ENCODE measurements around the gene SLC26A6.

Gene SLC26A6

DNA sequence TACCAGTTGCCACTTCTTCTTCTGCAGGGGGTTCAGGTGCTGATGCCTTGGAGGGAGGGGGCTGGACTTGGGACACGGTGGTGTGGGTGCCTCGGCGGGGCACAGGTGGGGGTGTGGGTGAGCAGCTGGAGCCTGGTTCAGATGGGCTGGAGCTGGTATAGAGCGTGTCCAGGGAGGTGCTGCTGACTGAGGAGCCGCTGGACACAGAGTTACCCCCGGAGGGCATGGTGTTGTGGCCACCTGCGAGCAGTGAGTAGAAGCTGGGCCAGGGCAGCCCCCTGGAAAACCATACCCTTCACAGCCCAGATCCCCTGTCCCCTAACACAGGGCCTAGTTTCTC, 46.2 kb upstream of the SLC26A6 start:
- TF ChIP-seq FOXA1 (IDR thresholded peaks at IDR 0.05) (no peak), NFRKB (IDR thresholded peaks at IDR 0.05) (no peak), ZNF384 (IDR thresholded peaks at IDR 0.05) (no peak), CTBP1 (IDR thresholded peaks at IDR 0.05; ENCODE audit: borderline replicate concordance) (no peak), BHLHE40 (IDR thresholded peaks at IDR 0.05; ENCODE audit: borderline replicate concordance) (no peak), FOXM1 (IDR thresholded peaks at IDR 0.05; ENCODE audit: borderline replicate concordance) (no peak), PKNOX1 (IDR thresholded peaks at IDR 0.05) (no peak), SUZ12 (IDR thresholded peaks at IDR 0.05) (no peak), HDGF (IDR thresholded peaks at IDR 0.05; ENCODE audit: borderline replicate concordance) (no peak)
- CTCF ChIA-PET: no interaction called here
- POLR2A ChIA-PET: no interaction called here
- DNase-seq (ENCODE audit: extremely low spot score): no peak

DNA sequence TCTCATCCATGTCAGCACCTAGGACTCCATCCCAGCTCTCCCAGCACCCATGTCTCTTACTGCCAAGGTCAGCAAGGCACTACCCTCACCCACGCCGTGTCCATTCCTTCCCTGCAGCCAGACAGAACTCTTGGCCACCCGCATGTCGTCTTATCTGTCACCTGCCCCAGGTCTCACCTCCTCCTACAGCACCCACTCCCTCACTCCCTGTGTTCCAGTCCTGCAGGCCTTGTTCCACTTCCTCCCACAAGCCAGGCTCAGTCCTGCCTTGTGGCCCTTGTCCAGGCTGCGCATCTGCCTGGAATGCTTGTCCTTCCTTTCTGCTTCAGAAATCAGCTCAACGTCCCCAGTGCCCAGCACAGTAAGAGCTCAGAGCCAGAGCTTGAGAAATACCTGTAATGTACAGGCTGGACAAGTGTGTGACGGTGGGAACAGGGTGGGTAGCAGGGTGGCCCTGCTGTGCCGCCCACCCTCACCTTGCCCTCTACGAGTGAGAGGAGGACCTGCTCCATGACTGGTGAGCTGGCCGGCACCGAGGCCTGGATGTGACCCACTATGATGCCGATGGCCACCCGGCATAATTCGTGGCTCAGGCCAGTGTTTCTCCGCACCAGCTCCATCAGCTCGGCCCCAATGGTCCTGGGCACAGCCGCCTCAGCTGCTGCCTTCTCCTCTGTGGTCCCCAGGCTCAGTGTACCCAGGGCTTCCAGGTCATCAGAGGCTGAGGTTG, 45.7 kb upstream of the SLC26A6 start:
- TF ChIP-seq HDGF (IDR thresholded peaks at IDR 0.05; ENCODE audit: borderline replicate concordance): no peak
- TF ChIP-seq BHLHE40 (IDR thresholded peaks at IDR 0.05; ENCODE audit: borderline replicate concordance): no peak
- TF ChIP-seq LEF1 (IDR thresholded peaks at IDR 0.05; ENCODE audit: borderline replicate concordance): no peak
- no peak for TF ChIP-seq PKNOX1 (IDR thresholded peaks at IDR 0.05)
- TF ChIP-seq CTBP1 (IDR thresholded peaks at IDR 0.05; ENCODE audit: borderline replicate concordance): no peak
- no peak for TF ChIP-seq L3MBTL2 (conservative IDR thresholded peaks at IDR 0.05)
- TF ChIP-seq NFRKB (IDR thresholded peaks at IDR 0.05): no peak
- TF ChIP-seq FOXK2 (IDR thresholded peaks at IDR 0.05): no peak
- no peak for TF ChIP-seq FOXA1 (IDR thresholded peaks at IDR 0.05)
- TF ChIP-seq ELF4 (IDR thresholded peaks at IDR 0.05): no peak
- TF ChIP-seq ARNT (IDR thresholded peaks at IDR 0.05): no peak
- no peak for TF ChIP-seq SUZ12 (IDR thresholded peaks at IDR 0.05)
- TF ChIP-seq FOXM1 (IDR thresholded peaks at IDR 0.05; ENCODE audit: borderline replicate concordance): no peak
- POLR2A ChIA-PET: no interaction called here
- CTCF ChIA-PET: no interaction called here
- DNase-seq (ENCODE audit: extremely low spot score): no peak

- CTCF ChIA-PET: no interaction called here
- no peak for DNase-seq (ENCODE audit: extremely low spot score)
- POLR2A ChIA-PET: no interaction called here
- TF ChIP-seq BHLHE40 (IDR thresholded peaks at IDR 0.05; ENCODE audit: borderline replicate concordance) (no peak), ARNT (IDR thresholded peaks at IDR 0.05) (no peak), ELF4 (IDR thresholded peaks at IDR 0.05) (no peak), SUZ12 (IDR thresholded peaks at IDR 0.05) (no peak), TARDBP (IDR thresholded peaks at IDR 0.05) (no peak), PKNOX1 (IDR thresholded peaks at IDR 0.05) (no peak)
These were observed 44.4 kb upstream of the SLC26A6 start for GRCh38 chr3:48679411-48680391.

DNA sequence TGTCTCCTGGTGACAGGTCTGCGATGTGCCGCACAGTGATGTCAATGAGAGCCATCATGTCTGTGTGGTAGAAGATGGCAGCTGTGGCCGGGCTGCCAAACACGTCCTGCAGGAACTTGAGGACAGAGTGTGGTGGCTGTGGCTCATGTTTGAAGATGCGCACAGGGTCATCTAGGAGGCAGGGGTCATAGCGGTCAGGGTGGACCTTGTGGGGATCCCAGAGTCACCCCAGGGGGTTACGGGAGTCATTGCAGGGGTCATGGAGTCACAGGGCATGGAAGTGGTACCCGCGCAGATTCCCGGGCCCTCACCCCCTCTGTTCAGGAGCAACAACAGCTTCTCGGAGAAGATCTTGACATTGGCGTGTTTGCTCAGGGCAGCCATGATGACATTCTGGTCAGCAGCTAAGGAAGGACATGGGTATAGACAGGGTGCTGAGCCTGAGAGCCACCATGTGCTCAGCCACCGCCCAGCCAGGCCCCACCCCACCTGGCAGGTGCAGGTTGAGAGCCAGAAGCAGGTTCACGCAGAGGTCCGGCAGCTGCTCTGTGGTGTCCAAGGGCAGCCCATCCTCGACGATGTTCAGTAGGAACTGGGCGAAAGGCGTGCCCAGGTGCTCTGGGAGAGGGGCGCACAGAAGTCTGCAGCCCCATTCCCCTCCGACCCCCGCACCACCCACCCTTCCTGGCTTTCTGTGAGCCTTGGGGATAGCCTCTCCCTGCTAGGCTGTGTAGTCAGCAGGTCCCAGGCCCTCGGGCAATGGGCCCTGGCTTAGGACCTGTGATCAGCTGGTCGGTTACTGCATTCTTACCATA, 43.5 kb upstream of the SLC26A6 start:
- DNase-seq (ENCODE audit: extremely low spot score): no peak
- CTCF ChIA-PET: no interaction called here
- POLR2A ChIA-PET: no interaction called here
- no peak for TF ChIP-seq ELF4 (IDR thresholded peaks at IDR 0.05)
- no peak for TF ChIP-seq LEF1 (IDR thresholded peaks at IDR 0.05; ENCODE audit: borderline replicate concordance)
- TF ChIP-seq CTBP1 (IDR thresholded peaks at IDR 0.05; ENCODE audit: borderline replicate concordance): no peak
- TF ChIP-seq SUZ12 (IDR thresholded peaks at IDR 0.05): no peak
- no peak for TF ChIP-seq SP1 (IDR thresholded peaks at IDR 0.05)
- TF ChIP-seq FOXK2 (IDR thresholded peaks at IDR 0.05): no peak
- TF ChIP-seq NFRKB (IDR thresholded peaks at IDR 0.05): no peak
- TF ChIP-seq PKNOX1 (IDR thresholded peaks at IDR 0.05): no peak
- no peak for TF ChIP-seq TARDBP (IDR thresholded peaks at IDR 0.05)
- no peak for TF ChIP-seq HDGF (IDR thresholded peaks at IDR 0.05; ENCODE audit: borderline replicate concordance)
- TF ChIP-seq ARNT (IDR thresholded peaks at IDR 0.05): no peak

DNA sequence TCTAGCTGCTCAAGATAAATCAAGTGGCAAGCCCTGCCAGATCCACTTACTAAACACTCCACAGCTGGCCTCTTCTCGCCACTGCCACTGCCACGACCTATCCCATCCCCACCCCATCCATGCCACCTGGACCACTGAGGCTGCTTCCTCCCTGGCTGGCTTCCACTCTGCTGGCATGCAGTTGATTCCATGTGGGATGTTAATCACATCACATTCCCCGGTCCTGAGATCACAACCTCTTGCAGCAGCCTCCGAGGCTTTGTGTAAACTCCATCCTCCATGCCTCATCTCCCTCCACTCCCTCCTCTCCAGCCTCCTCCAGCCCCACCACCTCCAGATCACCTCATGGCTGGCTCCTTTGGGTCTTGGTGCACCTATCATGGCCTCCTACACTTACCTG, 42.8 kb upstream of the SLC26A6 start:
- CTCF ChIA-PET: no interaction called here
- TF ChIP-seq SUZ12 (IDR thresholded peaks at IDR 0.05): no peak
- TF ChIP-seq NFRKB (IDR thresholded peaks at IDR 0.05): no peak
- TF ChIP-seq SP1 (IDR thresholded peaks at IDR 0.05): no peak
- no peak for TF ChIP-seq BHLHE40 (IDR thresholded peaks at IDR 0.05; ENCODE audit: borderline replicate concordance)
- no peak for TF ChIP-seq HDGF (IDR thresholded peaks at IDR 0.05; ENCODE audit: borderline replicate concordance)
- TF ChIP-seq L3MBTL2 (conservative IDR thresholded peaks at IDR 0.05): no peak
- no peak for TF ChIP-seq ELF4 (IDR thresholded peaks at IDR 0.05)
- TF ChIP-seq LEF1 (IDR thresholded peaks at IDR 0.05; ENCODE audit: borderline replicate concordance): no peak
- no peak for DNase-seq (ENCODE audit: extremely low spot score)
- POLR2A ChIA-PET: no interaction called here

Data from HEK293T (cell line).